ENCODE results near the gene XXYLT1. TPM values are rescaled to one million over a fixed set of nuclear protein-coding genes. Genes with fewer than 3 reads are reported as not detected.

The XXYLT1 gene
- total RNA-seq, 1 experiment from 2014 or later = 25.5 TPM

GRCh38 chr3:195058336-195059005 lies 212.5 kb downstream of the XXYLT1 start:
- Histone ChIP-seq H3K27me3 (ENCODE audit: low read length) (no peaks in the 10 kb centered on the region), H3K9ac (ENCODE audit: low read length) (no peak overlapping the region), H3F3A (ENCODE audit: low read length, unreplicated experiment) (no peaks in the 10 kb centered on the region), H3K4me2 (ENCODE audit: low read length) (no peak overlapping the region), H3K4me3 (ENCODE audit: low read length) (no peak overlapping the region), H3K27ac (ENCODE audit: low read length) (no peak overlapping the region), H3K9me3 (ENCODE audit: low read length) (no peaks in the 10 kb centered on the region), H3K36me3 (ENCODE audit: low read depth, low read length) (no peaks in the 10 kb centered on the region), H4K20me1 (ENCODE audit: low read length) (no peaks in the 10 kb centered on the region), H3K9me2 (replicated peaks; ENCODE audit: low read length) (no peaks in the 10 kb centered on the region), H2AFZ (ENCODE audit: low read length) (no peak overlapping the region), H3K79me2 (ENCODE audit: low read length) (no peaks in the 10 kb centered on the region), H3K4me1 (ENCODE audit: insufficient read depth, low read length) (0 out of 2 replicates have a peak, but pooled peaks cover 1% of the 10 kb centered on the region)
- intact Hi-C loops (cut with micrococcal nuclease) = no loop called here
- DNase-seq = no peak
- no TSS peak for BruUV-seq (replicated peaks)
- ChIA-PET CTCF (no interaction called here), POLR2A (ENCODE audit: unreplicated experiment) (no interaction called here)
- TF ChIP-seq EZH2 (IDR thresholded peaks at IDR 0.05; ENCODE audit: low read length, unreplicated experiment) (no peak), EZH2phosphoT487 (IDR thresholded peaks at IDR 0.05; ENCODE audit: borderline replicate concordance, low read length) (no peak)
- TF ChIP-seq, protein P1, sequence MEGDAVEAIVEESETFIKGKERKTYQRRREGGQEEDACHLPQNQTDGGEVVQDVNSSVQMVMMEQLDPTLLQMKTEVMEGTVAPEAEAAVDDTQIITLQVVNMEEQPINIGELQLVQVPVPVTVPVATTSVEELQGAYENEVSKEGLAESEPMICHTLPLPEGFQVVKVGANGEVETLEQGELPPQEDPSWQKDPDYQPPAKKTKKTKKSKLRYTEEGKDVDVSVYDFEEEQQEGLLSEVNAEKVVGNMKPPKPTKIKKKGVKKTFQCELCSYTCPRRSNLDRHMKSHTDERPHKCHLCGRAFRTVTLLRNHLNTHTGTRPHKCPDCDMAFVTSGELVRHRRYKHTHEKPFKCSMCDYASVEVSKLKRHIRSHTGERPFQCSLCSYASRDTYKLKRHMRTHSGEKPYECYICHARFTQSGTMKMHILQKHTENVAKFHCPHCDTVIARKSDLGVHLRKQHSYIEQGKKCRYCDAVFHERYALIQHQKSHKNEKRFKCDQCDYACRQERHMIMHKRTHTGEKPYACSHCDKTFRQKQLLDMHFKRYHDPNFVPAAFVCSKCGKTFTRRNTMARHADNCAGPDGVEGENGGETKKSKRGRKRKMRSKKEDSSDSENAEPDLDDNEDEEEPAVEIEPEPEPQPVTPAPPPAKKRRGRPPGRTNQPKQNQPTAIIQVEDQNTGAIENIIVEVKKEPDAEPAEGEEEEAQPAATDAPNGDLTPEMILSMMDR (conservative IDR thresholded peaks at IDR 0.05; ENCODE audit: low read depth, low read length) = no peak
- ATAC-seq = no peak

GRCh38 chr3:195057716-195058115 lies 213.2 kb downstream of the XXYLT1 start:
- H3K9me2 ChIP-seq (replicated peaks; ENCODE audit: low read length) = no peaks in the 10 kb centered on the region
- H3K9ac ChIP-seq (ENCODE audit: low read length) = no peak overlapping the region
- H3K79me2 ChIP-seq (ENCODE audit: low read length) = no peaks in the 10 kb centered on the region
- no peaks in the 10 kb centered on the region for H3K27me3 ChIP-seq (ENCODE audit: low read length)
- H3K9me3 ChIP-seq (ENCODE audit: low read length) = no peaks in the 10 kb centered on the region
- ATAC-seq = no peak
- no peak overlapping the region for H3K4me3 ChIP-seq (ENCODE audit: low read length)
- no TSS peak for BruUV-seq (replicated peaks)
- H2AFZ ChIP-seq (ENCODE audit: low read length) = no peak overlapping the region
- intact Hi-C loops (cut with micrococcal nuclease) = no loop called here
- H3K4me2 ChIP-seq (ENCODE audit: low read length) = no peak overlapping the region
- no peak overlapping the region for H3K27ac ChIP-seq (ENCODE audit: low read length)
- CTCF ChIA-PET = no interaction called here
- POLR2A ChIA-PET (ENCODE audit: unreplicated experiment) = interaction anchor here (0.6 kb wide), 1 partner anchor 390 kb away, joined by 9 read pairs; no protein-coding TSS in a partner anchor
- no peaks in the 10 kb centered on the region for H3K4me1 ChIP-seq (ENCODE audit: insufficient read depth, low read length)
- TF ChIP-seq, protein P1 (conservative IDR thresholded peaks at IDR 0.05; ENCODE audit: low read depth, low read length) = no peak
- TF ChIP-seq EZH2phosphoT487 (IDR thresholded peaks at IDR 0.05; ENCODE audit: borderline replicate concordance, low read length) (no peak), EZH2 (IDR thresholded peaks at IDR 0.05; ENCODE audit: low read length, unreplicated experiment) (no peak)
- H3F3A ChIP-seq (ENCODE audit: low read length, unreplicated experiment) = no peaks in the 10 kb centered on the region
- H4K20me1 ChIP-seq (ENCODE audit: low read length) = no peaks in the 10 kb centered on the region
- H3K36me3 ChIP-seq (ENCODE audit: low read depth, low read length) = no peaks in the 10 kb centered on the region
- no peak for DNase-seq

DNA sequence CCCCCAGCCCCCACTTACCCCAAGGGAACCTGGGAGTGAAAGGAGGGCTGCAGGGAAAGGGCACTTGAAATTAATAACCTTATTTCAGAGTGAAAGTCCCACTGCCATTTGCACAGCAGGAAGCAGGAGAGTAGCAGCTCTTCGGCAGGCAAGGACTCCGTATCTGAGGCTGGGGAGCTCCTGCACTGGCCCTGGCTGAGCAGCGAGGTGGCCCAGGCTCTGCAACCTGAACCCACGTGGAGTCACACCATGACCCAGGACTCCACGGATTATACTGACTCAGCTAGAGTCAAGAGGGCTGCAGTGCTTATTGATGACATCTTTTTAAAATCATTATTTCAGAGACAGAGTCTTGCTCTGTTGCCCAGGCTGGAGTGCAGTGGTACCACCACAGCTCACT lies 214.5 kb downstream of the XXYLT1 start:
- ChIA-PET POLR2A (ENCODE audit: unreplicated experiment) (no interaction called here), CTCF (no interaction called here)
- BruUV-seq (replicated peaks) = no TSS peak

More for the DNA sequence above, 214.5 kb downstream of the XXYLT1 start:
- H3K79me2 ChIP-seq (ENCODE audit: low read length) = no peaks in the 10 kb centered on the region
- H3F3A ChIP-seq (ENCODE audit: low read length, unreplicated experiment) = no peaks in the 10 kb centered on the region
- ATAC-seq = no peak
- no peaks in the 10 kb centered on the region for H3K9me3 ChIP-seq (ENCODE audit: low read length)
- H3K4me2 ChIP-seq (ENCODE audit: low read length) = no peak overlapping the region
- no peaks in the 10 kb centered on the region for H3K27me3 ChIP-seq (ENCODE audit: low read length)
- H3K9me2 ChIP-seq (replicated peaks; ENCODE audit: low read length) = no peaks in the 10 kb centered on the region
- no peak overlapping the region for H3K9ac ChIP-seq (ENCODE audit: low read length)
- no peak overlapping the region for H3K27ac ChIP-seq (ENCODE audit: low read length)
- H4K20me1 ChIP-seq (ENCODE audit: low read length) = no peaks in the 10 kb centered on the region
- no peaks in the 10 kb centered on the region for H3K36me3 ChIP-seq (ENCODE audit: low read depth, low read length)
- no peak overlapping the region for H2AFZ ChIP-seq (ENCODE audit: low read length)
- H3K4me1 ChIP-seq (ENCODE audit: insufficient read depth, low read length) = no peaks in the 10 kb centered on the region
- no peak for DNase-seq
- no peak for TF ChIP-seq EZH2phosphoT487 (IDR thresholded peaks at IDR 0.05; ENCODE audit: borderline replicate concordance, low read length)
- no peak for TF ChIP-seq EZH2 (IDR thresholded peaks at IDR 0.05; ENCODE audit: low read length, unreplicated experiment)
- H3K4me3 ChIP-seq (ENCODE audit: low read length) = no peak overlapping the region
- intact Hi-C loops (cut with micrococcal nuclease) = no loop called here
